Esophagus muscularis mucosa (tissue), 4 donors: Measurements from ENCODE around the gene HAND2. TPM values are rescaled to one million over a fixed set of nuclear protein-coding genes. Genes with fewer than 3 reads are reported as not detected.

Experiments used
- DNase-seq: peaks from one replicate; pipeline ENCODE4 v3.0.0-alpha.2; 2017; ENCODE audit errors: extremely low spot score
- H3K27ac ChIP-seq, 4 donors: fragments of 200-600 bp; sonication (generic); replicated peaks in 1 of 4; 1 replicate in 3 of 4; 2 replicates in 1 of 4; pipeline ENCODE4 v1.5.1; 2016 to 2019; ENCODE audit warnings: mild to moderate bottlenecking in 1 of 4
- H3K27me3 ChIP-seq, 4 donors: fragments of 200-600 bp; sonication (generic); one replicate each; pipeline versions ENCODE4 v1.5.1 to v1.6.0; 2016 to 2019
- H3K36me3 ChIP-seq, 4 donors: fragments of 200-600 bp; sonication (generic); one replicate each; pipeline ENCODE4 v1.5.1; 2016 to 2019
- H3K4me1 ChIP-seq, 4 donors: fragments of 200-600 bp; sonication (generic); one replicate each; pipeline ENCODE4 v1.5.1; 2016 to 2019
- H3K4me3 ChIP-seq, 4 donors: fragments of 200-600 bp; sonication (generic); 1 replicate in 2 of 4; 2 replicates in 2 of 4; pipeline ENCODE4 v1.5.1; 2016 to 2019; ENCODE audit warnings: mild to moderate bottlenecking in 4 of 4, moderate library complexity in 1 of 4
- H3K9me3 ChIP-seq, 4 donors: fragments of 200-600 bp; sonication (generic); 1 replicate in 3 of 4; 2 replicates in 1 of 4; pipeline ENCODE4 v1.5.1; 2016 to 2019
- EP300 ChIP-seq: sonication (generic); formaldehyde crosslinking; IDR thresholded peaks from one replicate; pipeline ENCODE4 v1.6.1; 2017; ENCODE audit warnings: antibody characterized with exemption
- POLR2A ChIP-seq: fragments of 450-650 bp; IDR thresholded peaks from one replicate; pipeline ENCODE4 v1.6.1; 2017; ENCODE audit warnings: antibody characterized with exemption, moderate library complexity, mild to moderate bottlenecking, low read depth
- POLR2AphosphoS5 ChIP-seq, 2 donors: sonication (generic); formaldehyde crosslinking; IDR thresholded peaks; one replicate each; pipeline ENCODE4 v1.6.1; 2017; ENCODE audit warnings: antibody characterized with exemption in 2 of 2
- WGBS: methylation state at CpG from one replicate; pipeline ENCODE4 v1.1.5; 2018; 5-methylcytosine and 5-hydroxymethylcytosine counted together
- intact Hi-C: fragments of 100-400 bp; cut with DNase I; formaldehyde crosslinking; loops from one replicate; pipeline ENCODE4 v1.15.1; 2023
- total RNA-seq, 4 donors: library from RNA; depleted of rRNA; stranded (reverse); fragments of >200 nt; gene quantifications; one replicate each; pipeline versions ENCODE4 v1.1.0 to v1.2.1, GENCODE V29; 2016
- TF ChIP-seq, protein P1 (sequence below), 3 experiments: fragments of 200-600 bp in 2 of 3; fragments of 450-650 bp in 1 of 3; sonication (generic) in 2 of 3; IDR thresholded peaks; one replicate each; pipeline ENCODE4 v1.5.1; 2017 to 2019; ENCODE audit warnings: antibody characterized with exemption in 3 of 3, mild to moderate bottlenecking in 2 of 3, moderate library complexity in 1 of 3

Gene HAND2
- total RNA-seq, 4 donors from 2014 or later, result 77.7 to 165 (median 138) TPM

DNA sequence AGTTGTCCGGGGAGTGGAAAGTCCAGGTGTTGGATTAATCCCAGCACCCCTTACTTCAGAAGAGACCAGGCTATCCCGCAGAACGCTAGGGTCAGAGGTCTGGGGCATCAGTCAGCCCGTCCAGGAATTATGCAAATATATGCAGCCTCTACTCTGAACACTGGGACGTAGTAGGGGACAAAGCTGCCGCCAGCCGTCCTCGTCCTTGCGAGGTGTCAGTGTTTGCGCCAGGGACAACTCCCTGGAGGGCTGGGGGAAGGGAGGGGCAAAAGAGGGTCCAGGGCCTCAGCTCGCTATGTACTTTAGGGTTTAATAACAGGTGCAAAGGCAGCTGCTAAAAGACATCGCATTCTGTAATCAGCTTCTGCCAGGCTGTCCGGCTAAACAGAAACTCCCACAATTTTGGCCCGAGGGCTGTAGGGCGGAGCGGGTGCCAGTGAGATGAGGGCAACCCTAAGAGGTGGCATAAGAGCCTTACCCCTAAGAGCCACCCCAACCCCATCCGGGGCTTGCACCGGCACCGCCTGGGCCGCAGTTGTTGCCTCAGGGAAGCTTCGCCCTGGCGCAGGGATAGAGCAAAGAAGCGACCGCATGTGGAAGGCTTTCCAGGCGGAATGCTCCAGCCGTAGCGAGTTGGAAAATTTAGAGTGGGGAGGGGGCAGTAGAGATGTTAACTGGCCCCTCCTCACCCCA, 8.4 kb downstream of the HAND2 start:
- no peak for DNase-seq
- Histone ChIP-seq H3K27me3 (peaks cover 0 to 59% (median 2%) of the 10 kb centered on the region in 4 donors), H3K27ac (peak overlapping the region; percentile 96 to 98 (median 98)), H3K36me3 (peaks cover 0 to 11% (median 5%) of the 10 kb centered on the region in 4 donors), H3K4me3 (peak overlapping the region; percentile 82 to 90 (median 88)), H3K4me1 (peaks cover 46 to 88% (median 84%) of the 10 kb centered on the region in 4 donors), H3K9me3 (no peaks in the 10 kb centered on the region)
- 17% methylated on average over 21 of the region's 27 CpGs for WGBS
- no peak for TF ChIP-seq EP300
- no peak for TF ChIP-seq POLR2AphosphoS5 (IDR thresholded peaks at IDR 0.05)
- no peak for TF ChIP-seq POLR2A
- TF ChIP-seq, protein P1, sequence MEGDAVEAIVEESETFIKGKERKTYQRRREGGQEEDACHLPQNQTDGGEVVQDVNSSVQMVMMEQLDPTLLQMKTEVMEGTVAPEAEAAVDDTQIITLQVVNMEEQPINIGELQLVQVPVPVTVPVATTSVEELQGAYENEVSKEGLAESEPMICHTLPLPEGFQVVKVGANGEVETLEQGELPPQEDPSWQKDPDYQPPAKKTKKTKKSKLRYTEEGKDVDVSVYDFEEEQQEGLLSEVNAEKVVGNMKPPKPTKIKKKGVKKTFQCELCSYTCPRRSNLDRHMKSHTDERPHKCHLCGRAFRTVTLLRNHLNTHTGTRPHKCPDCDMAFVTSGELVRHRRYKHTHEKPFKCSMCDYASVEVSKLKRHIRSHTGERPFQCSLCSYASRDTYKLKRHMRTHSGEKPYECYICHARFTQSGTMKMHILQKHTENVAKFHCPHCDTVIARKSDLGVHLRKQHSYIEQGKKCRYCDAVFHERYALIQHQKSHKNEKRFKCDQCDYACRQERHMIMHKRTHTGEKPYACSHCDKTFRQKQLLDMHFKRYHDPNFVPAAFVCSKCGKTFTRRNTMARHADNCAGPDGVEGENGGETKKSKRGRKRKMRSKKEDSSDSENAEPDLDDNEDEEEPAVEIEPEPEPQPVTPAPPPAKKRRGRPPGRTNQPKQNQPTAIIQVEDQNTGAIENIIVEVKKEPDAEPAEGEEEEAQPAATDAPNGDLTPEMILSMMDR (IDR thresholded peaks at IDR 0.05), result no peak
- intact Hi-C loops, result no loop called here

DNA sequence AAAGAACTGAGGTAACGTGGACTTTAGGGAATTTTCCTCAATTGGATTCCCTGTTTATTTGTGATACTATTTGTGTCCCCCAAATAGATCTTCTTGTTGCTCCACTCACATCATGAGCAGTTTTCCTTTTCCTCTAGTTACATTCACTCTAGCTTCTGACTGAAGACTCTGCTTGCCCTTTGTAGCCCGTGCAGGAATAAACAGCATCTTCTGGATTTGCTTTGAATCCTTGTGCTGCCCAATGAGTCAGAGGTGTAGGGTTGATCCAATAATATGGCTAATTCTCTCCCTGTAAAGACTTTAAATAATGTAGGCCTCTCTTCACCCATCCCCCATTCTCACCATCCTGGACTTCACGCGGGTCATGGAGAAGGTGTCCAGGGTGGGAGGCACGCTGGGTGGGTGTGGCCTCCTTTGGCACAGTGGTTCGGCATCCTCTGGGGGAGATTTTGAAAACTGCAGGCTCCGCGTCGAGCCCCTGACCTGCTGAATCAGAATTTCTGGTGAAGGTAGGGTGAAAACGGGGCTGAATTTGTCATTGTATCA, 9.0 kb downstream of the HAND2 start:
- Histone ChIP-seq H3K27ac (peak overlapping the region; percentile 96 to 98 (median 98)), H3K36me3 (peaks cover 0 to 11% (median 2%) of the 10 kb centered on the region in 4 donors), H3K4me3 (peak overlapping the region; percentile 82 to 90 (median 88)), H3K9me3 (no peaks in the 10 kb centered on the region), H3K27me3 (peaks cover 0 to 62% (median 2%) of the 10 kb centered on the region in 4 donors), H3K4me1 (peaks cover 46 to 95% (median 87%) of the 10 kb centered on the region in 4 donors)
- TF ChIP-seq POLR2A, result no peak
- TF ChIP-seq EP300, result no peak
- TF ChIP-seq, protein P1 (IDR thresholded peaks at IDR 0.05), result no peak
- no peak for TF ChIP-seq POLR2AphosphoS5 (IDR thresholded peaks at IDR 0.05)
- intact Hi-C loops, result no loop called here
- WGBS, result 40% methylated on average over 10 of the region's 10 CpGs
- DNase-seq, result peak; percentile 91

DNA sequence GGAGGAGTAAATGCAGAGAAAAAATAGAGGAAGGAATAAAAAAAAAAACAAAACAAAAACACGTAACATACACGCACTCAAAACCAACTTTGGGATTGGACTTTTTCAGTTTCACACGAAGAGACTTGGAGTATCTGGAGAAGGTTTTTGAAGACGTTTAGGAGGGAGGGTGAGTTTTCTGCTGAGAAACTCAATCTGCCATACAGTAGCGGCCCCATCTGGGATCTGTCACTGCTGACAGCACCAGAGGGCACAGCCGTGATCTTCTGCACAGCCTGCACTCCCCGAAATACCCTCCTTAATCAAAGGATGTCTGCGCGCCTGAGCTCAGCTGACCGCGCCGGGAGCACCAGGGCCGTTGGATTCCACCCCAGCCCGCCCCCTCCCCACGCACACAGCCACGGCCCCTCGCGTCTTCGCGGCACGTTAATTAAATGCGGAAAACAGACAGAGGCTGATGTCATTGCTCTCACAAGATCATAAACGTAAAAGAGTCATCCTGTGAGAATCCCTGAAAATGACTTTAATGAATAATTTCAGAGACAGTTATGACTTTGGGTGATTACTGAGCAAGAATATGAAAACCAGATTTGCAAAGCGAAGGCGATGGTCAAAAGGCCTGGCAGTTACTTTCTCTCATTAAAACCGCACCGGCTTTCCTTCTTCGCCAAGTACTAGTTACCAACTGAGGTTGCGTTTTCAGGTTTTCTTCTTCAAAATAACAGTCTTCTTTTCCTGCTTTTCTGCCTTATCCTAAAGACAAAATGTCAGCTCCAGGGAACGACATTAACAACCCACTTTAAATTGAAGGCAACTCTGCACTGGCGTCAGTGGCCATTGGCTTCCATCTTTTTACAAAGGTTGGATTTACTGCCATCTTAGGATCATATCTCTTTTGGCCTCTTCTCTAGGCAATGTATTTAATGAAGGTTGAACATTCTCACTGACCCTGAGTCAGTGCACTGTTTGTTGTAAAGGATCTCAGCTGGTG, 10.6 kb downstream of the HAND2 start:
- WGBS, result 35% methylated on average over 24 of the region's 31 CpGs
- peaks cover 0 to under 1% (median 0%) of the 10 kb centered on the region in 4 donors for H3K36me3 ChIP-seq
- peaks cover 0 to 59% (median 2%) of the 10 kb centered on the region in 4 donors for H3K27me3 ChIP-seq
- intact Hi-C loops, result no loop called here
- H3K4me1 ChIP-seq, result peaks cover 46 to 89% (median 79%) of the 10 kb centered on the region in 4 donors
- no peaks in the 10 kb centered on the region for H3K9me3 ChIP-seq
- H3K27ac ChIP-seq, result peak overlapping the region; percentile 96 to 98 (median 98)
- peak overlapping the region; percentile 41 to 57 (median 50) for H3K4me3 ChIP-seq
- DNase-seq, result no peak
- TF ChIP-seq POLR2AphosphoS5 (IDR thresholded peaks at IDR 0.05) (peak; percentile 51 to 73), POLR2A (no peak)

DNA sequence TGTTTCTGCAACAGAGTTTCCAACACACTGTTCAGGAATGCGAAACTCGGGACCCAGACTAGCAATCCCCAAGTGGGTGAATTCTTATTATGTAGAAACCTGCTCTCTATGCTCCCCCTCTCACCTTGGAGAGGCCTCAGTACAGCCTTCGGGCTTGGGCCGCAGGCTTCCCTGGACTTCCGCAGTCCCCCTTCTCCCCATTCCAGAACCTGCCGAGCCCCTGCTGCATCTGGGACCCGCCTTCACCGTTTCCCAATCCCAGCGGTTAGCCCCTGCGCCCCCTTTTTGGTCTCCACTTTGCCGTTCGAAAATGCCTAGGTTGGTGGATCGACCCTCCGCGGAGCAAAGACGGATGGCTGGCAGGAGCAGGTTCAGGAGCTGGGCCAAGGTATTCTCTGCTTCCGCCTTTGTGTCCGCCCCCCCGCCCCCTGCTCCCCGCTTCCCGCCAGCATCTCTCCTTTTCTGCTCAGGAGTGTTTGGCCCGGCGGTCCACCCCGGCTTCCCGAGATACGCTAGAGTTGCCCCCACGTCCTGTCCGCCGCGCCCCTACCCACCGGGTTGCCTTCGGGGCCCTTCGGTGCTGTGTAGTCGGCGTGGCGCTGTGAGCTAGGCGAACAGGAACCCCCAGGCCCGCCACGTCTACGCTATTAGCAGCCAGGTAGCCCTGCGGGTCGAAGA, 11.5 kb downstream of the HAND2 start:
- WGBS, result 19% methylated on average over 36 of the region's 42 CpGs
- intact Hi-C loops, result no loop called here
- H3K27me3 ChIP-seq, result peaks cover 0 to 54% (median 2%) of the 10 kb centered on the region in 4 donors
- peak overlapping the region; percentile 96 to 98 (median 98) for H3K27ac ChIP-seq
- no peaks in the 10 kb centered on the region for H3K9me3 ChIP-seq
- no peaks in the 10 kb centered on the region for H3K36me3 ChIP-seq
- H3K4me3 ChIP-seq, result peak overlapping the region; percentile 41 to 57 (median 50)
- peaks cover 45 to 80% (median 71%) of the 10 kb centered on the region in 4 donors for H3K4me1 ChIP-seq
- TF ChIP-seq, protein P1 (IDR thresholded peaks at IDR 0.05), result no peak
- TF ChIP-seq POLR2AphosphoS5 (IDR thresholded peaks at IDR 0.05) (no peak), POLR2A (no peak), EP300 (no peak)
- DNase-seq, result no peak
